ENCODE results near the gene CFHR4. TPM values are rescaled to one million over a fixed set of nuclear protein-coding genes. Genes with fewer than 3 reads are reported as not detected.
"Not testable (repeated sequence)": the region's sequence is repeated elsewhere in the genome, so short reads cannot be mapped to it uniquely, and the experiment has no call there.

Gene CFHR4
- total RNA-seq, 1 experiment from 2014 or later = 0.11 TPM

DNA sequence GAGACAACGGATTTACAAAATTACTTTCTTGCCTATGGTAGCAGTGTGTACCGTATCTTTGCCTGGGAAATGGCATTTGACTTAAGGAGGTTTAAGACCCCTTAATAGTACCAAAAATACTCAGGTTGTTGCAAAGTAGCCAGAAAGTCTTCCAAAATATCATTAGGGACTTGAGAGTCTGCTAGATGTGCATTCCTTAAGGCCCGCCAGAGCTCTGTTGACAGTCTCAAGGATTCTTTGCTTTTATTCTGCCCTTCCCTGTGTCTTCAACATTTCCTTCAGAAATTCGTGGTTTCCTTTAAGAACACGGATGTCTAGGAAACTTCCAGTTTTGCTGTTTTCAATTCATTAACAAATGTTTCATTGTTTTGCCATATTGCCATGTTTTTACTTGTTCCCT, 24.4 kb downstream of the CFHR4 start:
- in situ Hi-C loops (cut with HindIII; ENCODE audit: low pct_unique_long_range_greater_than_20kb, low sequenced_read_pairs); DNase-seq (ENCODE audit: low read depth, low spot score): not testable (repeated sequence)

DNA sequence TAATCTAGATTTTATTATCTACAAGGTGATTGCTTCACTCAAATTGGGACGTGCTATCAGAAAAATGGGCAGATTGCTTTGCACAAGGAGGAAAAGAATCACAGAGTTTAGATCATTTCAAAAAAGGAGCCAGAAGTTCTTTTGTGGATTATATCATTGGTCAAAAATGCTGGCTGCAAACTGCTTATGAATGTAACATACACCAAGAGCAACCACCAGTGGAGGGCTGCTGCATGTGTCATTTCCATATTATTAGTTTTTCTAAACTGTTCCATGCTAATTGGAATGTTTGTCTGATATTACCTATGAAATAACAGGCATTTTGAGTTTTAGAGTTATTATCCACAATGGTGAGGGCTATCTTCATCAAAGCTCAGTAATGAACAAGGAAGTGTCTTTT, 39.0 kb downstream of the CFHR4 start:
- DNase-seq (ENCODE audit: low read depth, low spot score); in situ Hi-C loops (cut with HindIII; ENCODE audit: low pct_unique_long_range_greater_than_20kb, low sequenced_read_pairs): not testable (repeated sequence)

DNA sequence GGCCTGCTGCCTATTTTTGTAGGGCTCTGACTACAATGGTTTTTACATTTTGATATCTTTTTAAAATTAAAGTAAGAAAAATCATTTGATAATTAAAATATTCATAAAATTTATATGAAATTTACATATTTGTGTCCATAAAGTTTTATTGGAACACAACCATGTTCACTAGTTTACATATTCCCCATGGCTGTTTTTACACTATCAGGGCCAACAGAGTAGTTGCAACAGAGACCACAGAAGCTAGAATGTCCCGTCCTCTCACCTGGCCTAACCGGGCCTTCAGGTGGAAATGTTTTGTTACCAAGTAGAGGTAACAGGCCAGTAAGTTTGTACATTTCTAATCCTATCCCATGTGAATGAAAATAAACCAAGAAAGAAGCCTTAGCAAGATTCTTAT, 45.0 kb downstream of the CFHR4 start:
- in situ Hi-C loops (cut with HindIII; ENCODE audit: low pct_unique_long_range_greater_than_20kb, low sequenced_read_pairs); DNase-seq (ENCODE audit: low read depth, low spot score): not testable (repeated sequence)

- DNase-seq (ENCODE audit: low read depth, low spot score) = peak; percentile 26
- in situ Hi-C loops (cut with HindIII; ENCODE audit: low pct_unique_long_range_greater_than_20kb, low sequenced_read_pairs) = no loop called here
Measured at GRCh38 chr1:196933531-196934189, 45.8 kb downstream of the CFHR4 start.

DNA sequence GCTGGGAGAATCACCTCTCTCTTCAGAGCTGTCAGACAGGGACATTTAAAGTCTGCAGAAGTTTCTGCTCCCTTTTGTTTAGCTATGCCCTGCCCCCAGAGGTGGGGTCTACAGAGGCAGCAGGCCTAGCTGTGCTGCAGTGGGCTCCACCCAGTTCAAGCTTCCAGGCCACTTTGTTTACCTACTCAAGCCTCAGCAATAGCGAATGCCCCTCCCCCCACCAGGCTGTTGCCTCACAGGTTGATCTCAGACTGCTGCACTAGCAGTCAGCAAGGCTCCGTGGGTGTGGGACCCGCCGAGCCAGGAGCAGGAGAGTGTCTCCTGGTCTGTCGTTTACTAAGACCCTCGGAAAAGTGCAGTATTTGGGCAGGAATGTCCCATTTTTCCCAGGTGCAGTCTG, 53.6 kb downstream of the CFHR4 start:
- in situ Hi-C loops (cut with HindIII; ENCODE audit: low pct_unique_long_range_greater_than_20kb, low sequenced_read_pairs); DNase-seq (ENCODE audit: low read depth, low spot score): not testable (repeated sequence)

DNA sequence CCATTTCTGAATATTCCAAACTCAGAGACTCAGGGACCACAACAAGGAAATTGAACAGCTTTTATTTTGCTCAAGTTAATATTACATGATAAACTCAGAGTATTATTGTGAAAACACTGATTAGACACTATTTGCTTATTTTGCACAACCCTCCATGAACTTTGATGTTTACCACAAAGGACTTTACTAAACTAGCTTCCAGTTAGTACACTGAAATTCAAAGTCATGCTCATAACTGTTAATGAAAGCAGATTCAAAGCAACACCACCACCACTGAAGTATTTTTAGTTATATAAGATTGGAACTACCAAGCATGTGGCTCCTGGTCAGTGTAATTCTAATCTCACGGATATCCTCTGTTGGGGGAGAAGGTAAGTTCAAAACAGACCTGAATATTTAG, 55.7 kb downstream of the CFHR4 start, which contains the start of gene CFHR2:
CFHR2 (plus strand) TSS at position 171 of the 400 bp plus-strand sequence; CDS start at position 314, 143 bp downstream.
- in situ Hi-C loops (cut with HindIII; ENCODE audit: low pct_unique_long_range_greater_than_20kb, low sequenced_read_pairs); DNase-seq (ENCODE audit: low read depth, low spot score): not testable (repeated sequence)

DNA sequence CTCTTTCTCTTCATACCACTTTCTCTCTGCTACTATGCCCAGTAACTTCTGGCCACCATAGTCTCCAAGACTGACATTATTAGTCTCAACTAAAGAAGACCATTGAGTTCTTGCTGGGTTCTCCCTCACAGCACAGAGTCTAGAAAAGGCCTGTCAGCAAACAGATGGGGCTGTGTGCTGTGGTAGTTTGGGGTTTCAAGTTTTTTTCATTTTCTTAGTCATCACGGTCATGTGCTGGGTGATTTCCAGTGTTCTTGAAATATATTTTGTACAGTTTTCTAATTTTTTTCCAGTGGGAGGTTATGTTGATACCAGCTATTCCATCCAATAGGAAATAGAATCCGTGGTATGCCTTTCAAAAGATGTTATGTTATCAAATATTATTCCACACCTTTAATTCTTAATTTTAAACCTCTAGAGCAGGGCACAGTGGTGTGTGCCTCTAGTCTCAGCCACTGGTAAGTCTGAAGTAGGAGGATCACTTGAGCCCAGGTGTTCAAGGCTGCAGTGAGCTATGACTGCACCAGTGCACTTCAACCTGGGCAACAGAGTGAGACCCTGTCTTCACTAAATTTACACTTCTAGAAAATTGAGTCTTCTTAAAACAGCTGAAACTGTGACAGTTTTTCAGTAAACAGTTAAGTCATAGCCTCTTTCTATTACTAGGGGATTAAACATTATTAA, 64.0 kb downstream of the CFHR4 start:
- DNase-seq (ENCODE audit: low read depth, low spot score) = no peak
- in situ Hi-C loops (cut with HindIII; ENCODE audit: low pct_unique_long_range_greater_than_20kb, low sequenced_read_pairs) = no loop called here

- in situ Hi-C loops (cut with HindIII; ENCODE audit: low pct_unique_long_range_greater_than_20kb, low sequenced_read_pairs) = no loop called here
- DNase-seq (ENCODE audit: low read depth, low spot score) = no peak
Measured at GRCh38 chr1:196954778-196955177, 66.9 kb downstream of the CFHR4 start.

- in situ Hi-C loops (cut with HindIII; ENCODE audit: low pct_unique_long_range_greater_than_20kb, low sequenced_read_pairs) = no loop called here
- DNase-seq (ENCODE audit: low read depth, low spot score) = no peak
Measured at GRCh38 chr1:196955926-196956325, 68.1 kb downstream of the CFHR4 start.

GRCh38 chr1:196960854-196961253, 73.0 kb downstream of the CFHR4 start:
- in situ Hi-C loops (cut with HindIII; ENCODE audit: low pct_unique_long_range_greater_than_20kb, low sequenced_read_pairs) = no loop called here
- DNase-seq (ENCODE audit: low read depth, low spot score) = no peak

Other genes with a start within 250 kb of the CFHR4 start
- 1.3 and 1.7 TPM in 2 replicates for gene CFH, start 236.0 kb upstream of the CFHR4 start, total RNA-seq (2014; rRNA removed; shearing (Covaris generic))
- not detected in 2 replicates for gene CFHR3, start 113.2 kb upstream of the CFHR4 start, total RNA-seq (2014; rRNA removed; shearing (Covaris generic))
- gene CFHR1, start 68.3 kb upstream of the CFHR4 start, total RNA-seq (2014; rRNA removed; shearing (Covaris generic)) = not detected in 2 replicates
- gene CFHR2, start 55.7 kb downstream of the CFHR4 start, total RNA-seq (2014; rRNA removed; shearing (Covaris generic)) = not detected in 2 replicates
- not detected in 2 replicates for gene CFHR5, start 89.5 kb downstream of the CFHR4 start, total RNA-seq (2014; rRNA removed; shearing (Covaris generic))
- not detected in 2 replicates for gene F13B, start 179.2 kb downstream of the CFHR4 start, total RNA-seq (2014; rRNA removed; shearing (Covaris generic))

Data from SK-MEL-5 (cell line).